Stomach (tissue), 9 donors: ENCODE measurements around the gene CNOT6L. TPM values are rescaled to one million over a fixed set of nuclear protein-coding genes. Genes with fewer than 3 reads are reported as not detected.
A peak's percentile ranks its signal among the peaks of the same experiment; 100 is the strongest.

Experiments
- DNase-seq, 2 donors: peaks; one replicate each; pipeline versions ENCODE4 v3.0.0 to v3.0.0-alpha.2; 2013 to 2019
- H3K27ac ChIP-seq, 5 donors: fragments of 200-600 bp in 4 of 5; sonication (generic) in 4 of 5; one replicate each; pipeline ENCODE4 v1.5.1; 2013 to 2019; ENCODE audit warnings: mild to moderate bottlenecking in 1 of 5, moderate library complexity in 1 of 5
- H3K27me3 ChIP-seq, 3 donors: fragments of 200-600 bp; sonication (generic); one replicate each; pipeline ENCODE4 v1.5.1; 2017 to 2019; ENCODE audit warnings: mixed run types in 1 of 3
- H3K36me3 ChIP-seq, 4 donors: fragments of 200-600 bp; sonication (generic); 1 replicate in 3 of 4; 2 replicates in 1 of 4; pipeline ENCODE4 v1.5.1; 2016 to 2019
- H3K4me1 ChIP-seq, 4 donors: fragments of 200-600 bp; sonication (generic); one replicate each; pipeline ENCODE4 v1.5.1; 2016 to 2019
- H3K4me3 ChIP-seq, 4 donors: fragments of 200-600 bp; sonication (generic) in 3 of 4; one replicate each; pipeline ENCODE4 v1.5.1; 2016 to 2019; ENCODE audit warnings: mild to moderate bottlenecking in 1 of 4
- H3K9me3 ChIP-seq, 4 donors: fragments of 200-600 bp; sonication (generic); one replicate each; pipeline ENCODE4 v1.5.1; 2016 to 2019
- EP300 ChIP-seq: sonication (generic); formaldehyde crosslinking; IDR thresholded peaks from one replicate; pipeline ENCODE4 v1.6.1; 2017; ENCODE audit warnings: antibody characterized with exemption
- POLR2A ChIP-seq, 4 donors: fragments of 450-650 bp; IDR thresholded peaks; one replicate each; pipeline ENCODE4 v1.6.1; 2016; ENCODE audit warnings: antibody characterized with exemption in 4 of 4, control low read depth in 2 of 4, mild to moderate bottlenecking in 1 of 4, moderate library complexity in 1 of 4
- POLR2AphosphoS5 ChIP-seq, 3 donors: sonication (generic); formaldehyde crosslinking; IDR thresholded peaks; one replicate each; pipeline ENCODE4 v1.6.1; 2016; ENCODE audit warnings: antibody characterized with exemption in 3 of 3
- WGBS, 5 donors: extraction: QIAGEN DNeasy Blood & Tissue Kit in 3 of 5; methylation state at CpG; one replicate each; pipeline versions ENCODE4 v1.1.5 to v1.1.7; 2013 to 2018; 5-methylcytosine and 5-hydroxymethylcytosine counted together
- intact Hi-C: fragments of 100-400 bp; cut with DNase I; formaldehyde crosslinking; loops from one replicate; pipeline ENCODE4 v1.15.1; 2023; ENCODE audit warnings: low total_unique reads
- polyA plus RNA-seq, 3 donors: library from polyadenylated mRNA; stranded (reverse); fragments of 200-250 nt; gene quantifications; one replicate each; pipeline ENCODE4 v1.2.3, GENCODE V29; 2013
- total RNA-seq, 5 donors: library from RNA; depleted of rRNA; stranded (reverse); fragments of >200 nt; gene quantifications; one replicate each; pipeline versions ENCODE4 v1.1.0 to v1.2.3, GENCODE V29; 2014 to 2016
- TF ChIP-seq, protein P1 (sequence below), 7 experiments: fragments of 450-650 bp in 4 of 7; fragments of 200-600 bp in 3 of 7; sonication (generic) in 3 of 7; IDR thresholded peaks; one replicate each; pipeline ENCODE4 v1.5.1; 2016 to 2019; ENCODE audit warnings: antibody characterized with exemption in 7 of 7, control low read depth in 2 of 7, mild to moderate bottlenecking in 1 of 7
- donor health status: healthy with polysubstance abuse.
- donor health status: Bipolar disorder and iron deficiency.
- donor health status: healthy.

The CNOT6L gene
- total and polyA plus RNA-seq, 8 donors: 4.6 to 74.5 (median 7.4) TPM

DNA sequence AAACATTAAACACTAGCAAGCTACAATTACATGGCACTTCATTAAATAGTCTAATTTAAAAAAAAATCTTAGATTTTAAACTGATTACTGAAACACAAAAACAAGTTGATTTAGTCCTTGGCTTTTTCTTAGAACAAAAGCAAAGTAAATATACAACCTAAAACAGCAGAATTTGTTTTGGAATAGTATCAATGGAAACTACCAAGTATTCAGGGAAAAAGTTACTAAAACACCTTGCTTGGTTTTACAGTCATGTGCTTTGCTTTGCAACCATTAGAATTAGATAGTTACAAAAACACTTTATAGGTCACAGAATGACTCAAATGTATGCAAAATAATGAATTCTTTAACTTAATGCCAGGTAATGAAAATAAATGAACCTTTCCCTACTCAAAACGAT lies 105.3 kb downstream of the CNOT6L start:
- 22 to 80% (median 36%) methylated on average over 1 of the region's 1 CpG for WGBS, 5 donors

DNA sequence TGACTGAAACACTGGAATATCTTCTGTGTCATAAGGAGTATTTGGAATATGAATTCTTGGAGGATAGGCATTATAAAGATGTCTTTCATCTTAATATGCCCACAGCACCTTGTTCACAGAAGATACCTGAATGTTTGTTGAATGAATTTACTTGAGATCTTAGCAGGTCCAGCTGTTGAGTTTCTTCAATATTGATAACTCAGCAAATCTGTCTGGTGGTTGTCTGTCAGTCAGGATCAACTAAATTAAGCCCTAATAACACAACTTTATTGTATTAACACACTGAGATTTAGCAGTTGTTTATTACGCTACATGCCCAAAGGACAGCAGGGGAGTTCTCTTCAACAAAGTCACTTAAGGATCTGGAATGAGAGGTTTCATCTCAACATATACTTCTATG lies 106.5 kb downstream of the CNOT6L start:
- H3K36me3 ChIP-seq: peaks cover 0 to 18% (median 10%) of the 10 kb centered on the region in 4 donors
- no peak for DNase-seq
- no peaks in the 10 kb centered on the region for H3K27me3 ChIP-seq
- no peak overlapping the region for H3K27ac ChIP-seq
- no peak overlapping the region for H3K4me3 ChIP-seq
- TF ChIP-seq EP300: no peak
- TF ChIP-seq POLR2AphosphoS5 (IDR thresholded peaks at IDR 0.05): no peak
- TF ChIP-seq POLR2A (IDR thresholded peaks at IDR 0.05): no peak
- WGBS, 5 donors: 96 to 100% (median 99%) methylated on average over 1 of the region's 1 CpG
- intact Hi-C loops: no loop called here
- H3K9me3 ChIP-seq: no peaks in the 10 kb centered on the region
- H3K4me1 ChIP-seq: peaks cover 0 to 7% (median 0%) of the 10 kb centered on the region in 4 donors

More for the DNA sequence above, 105.3 kb downstream of the CNOT6L start:
- Histone ChIP-seq H3K4me1 (peaks cover 0 to 7% (median 0%) of the 10 kb centered on the region in 4 donors), H3K27ac (peak overlapping the region in 2 of 5 donors; percentile 18 to 44), H3K9me3 (no peaks in the 10 kb centered on the region), H3K4me3 (no peak overlapping the region), H3K36me3 (peaks cover 0 to 21% (median 12%) of the 10 kb centered on the region in 4 donors), H3K27me3 (no peaks in the 10 kb centered on the region)
- intact Hi-C loops: no loop called here
- no peak for DNase-seq
- no peak for TF ChIP-seq EP300
- no peak for TF ChIP-seq POLR2AphosphoS5 (IDR thresholded peaks at IDR 0.05)
- TF ChIP-seq, protein P1, sequence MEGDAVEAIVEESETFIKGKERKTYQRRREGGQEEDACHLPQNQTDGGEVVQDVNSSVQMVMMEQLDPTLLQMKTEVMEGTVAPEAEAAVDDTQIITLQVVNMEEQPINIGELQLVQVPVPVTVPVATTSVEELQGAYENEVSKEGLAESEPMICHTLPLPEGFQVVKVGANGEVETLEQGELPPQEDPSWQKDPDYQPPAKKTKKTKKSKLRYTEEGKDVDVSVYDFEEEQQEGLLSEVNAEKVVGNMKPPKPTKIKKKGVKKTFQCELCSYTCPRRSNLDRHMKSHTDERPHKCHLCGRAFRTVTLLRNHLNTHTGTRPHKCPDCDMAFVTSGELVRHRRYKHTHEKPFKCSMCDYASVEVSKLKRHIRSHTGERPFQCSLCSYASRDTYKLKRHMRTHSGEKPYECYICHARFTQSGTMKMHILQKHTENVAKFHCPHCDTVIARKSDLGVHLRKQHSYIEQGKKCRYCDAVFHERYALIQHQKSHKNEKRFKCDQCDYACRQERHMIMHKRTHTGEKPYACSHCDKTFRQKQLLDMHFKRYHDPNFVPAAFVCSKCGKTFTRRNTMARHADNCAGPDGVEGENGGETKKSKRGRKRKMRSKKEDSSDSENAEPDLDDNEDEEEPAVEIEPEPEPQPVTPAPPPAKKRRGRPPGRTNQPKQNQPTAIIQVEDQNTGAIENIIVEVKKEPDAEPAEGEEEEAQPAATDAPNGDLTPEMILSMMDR (IDR thresholded peaks at IDR 0.05): no peak
- no peak for TF ChIP-seq POLR2A (IDR thresholded peaks at IDR 0.05)

DNA sequence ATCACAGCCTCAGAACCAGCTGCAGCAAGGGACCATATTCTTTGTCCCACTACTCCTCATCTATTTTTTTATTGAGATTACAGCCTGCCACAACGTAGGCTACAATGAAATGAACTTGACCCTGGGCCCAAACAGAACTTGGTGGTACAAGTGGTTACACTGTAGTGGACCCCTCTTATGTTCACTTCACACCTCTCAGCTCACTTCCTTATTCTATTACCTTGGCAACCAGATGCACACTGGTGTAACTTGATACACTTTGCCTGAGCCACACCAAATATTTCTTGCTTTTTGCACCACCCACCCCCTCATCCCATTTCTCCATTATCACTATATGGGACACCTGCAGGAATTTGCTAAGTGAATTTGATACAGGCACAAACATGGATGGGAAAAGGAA lies 107.7 kb downstream of the CNOT6L start:
- Histone ChIP-seq H3K27ac (no peak overlapping the region), H3K4me1 (peaks cover 0 to 7% (median 0%) of the 10 kb centered on the region in 4 donors), H3K9me3 (no peaks in the 10 kb centered on the region), H3K36me3 (peaks cover 0 to 13% (median 5%) of the 10 kb centered on the region in 4 donors), H3K27me3 (no peaks in the 10 kb centered on the region), H3K4me3 (no peak overlapping the region)
- TF ChIP-seq EP300 (no peak), POLR2A (IDR thresholded peaks at IDR 0.05) (no peak), POLR2AphosphoS5 (IDR thresholded peaks at IDR 0.05) (no peak)
- TF ChIP-seq, protein P1 (IDR thresholded peaks at IDR 0.05): no peak
- WGBS, 5 donors: 65 to 82% (median 70%) methylated on average over 1 of the region's 1 CpG
- DNase-seq: no peak
- intact Hi-C loops: no loop called here

DNA sequence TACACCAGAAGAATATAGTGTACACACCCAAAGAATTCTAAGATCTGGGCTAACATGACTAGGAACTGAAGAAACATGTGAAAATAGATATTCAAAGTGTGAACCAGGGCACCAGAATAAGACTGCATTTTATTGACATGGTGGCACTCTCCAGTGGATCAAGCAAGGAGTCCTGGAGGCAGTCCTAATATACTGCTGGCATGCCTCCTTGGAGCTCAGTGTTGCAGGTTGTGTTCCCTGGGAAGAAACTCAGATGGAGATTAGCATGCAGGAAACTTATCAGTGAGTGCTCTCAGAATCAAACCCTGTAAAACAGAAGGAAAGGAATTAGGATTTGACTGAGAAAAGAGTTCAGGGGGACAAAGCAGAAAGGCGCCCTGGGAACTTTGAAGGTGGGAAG lies 108.5 kb downstream of the CNOT6L start:
- 82 to 100% (median 100%) methylated on average over 1 of the region's 1 CpG for whole genome bisulfite sequencing, 5 donors
- H3K27me3 ChIP-seq: no peaks in the 10 kb centered on the region
- H3K9me3 ChIP-seq: no peaks in the 10 kb centered on the region
- H3K27ac ChIP-seq: no peak overlapping the region
- H3K36me3 ChIP-seq: peaks cover 0 to 13% (median 5%) of the 10 kb centered on the region in 4 donors
- DNase-seq: no peak
- H3K4me1 ChIP-seq: peaks cover 0 to 7% (median 0%) of the 10 kb centered on the region in 4 donors
- intact Hi-C loops: no loop called here
- H3K4me3 ChIP-seq: no peak overlapping the region
- TF ChIP-seq, protein P1 (IDR thresholded peaks at IDR 0.05): no peak
- TF ChIP-seq EP300 (no peak), POLR2A (IDR thresholded peaks at IDR 0.05) (no peak), POLR2AphosphoS5 (IDR thresholded peaks at IDR 0.05) (no peak)

DNA sequence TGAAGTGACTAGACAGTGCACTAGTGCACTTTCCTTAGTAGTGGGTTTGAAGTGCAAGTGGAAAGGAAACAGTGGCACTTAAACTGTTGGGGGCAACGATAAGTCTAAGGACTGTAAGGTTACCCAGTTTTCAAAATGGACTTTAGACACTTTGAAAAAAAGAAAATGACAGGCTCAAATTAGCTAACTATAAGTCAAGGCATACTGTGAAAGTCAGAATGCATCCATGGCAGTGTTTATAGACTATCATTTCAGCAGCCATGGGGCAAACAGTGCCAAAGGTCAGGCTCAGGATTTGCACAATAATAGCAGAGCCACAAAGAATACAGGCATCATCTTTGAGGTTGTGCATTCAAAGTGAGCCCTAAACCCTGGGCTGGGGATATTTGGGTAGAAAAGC lies 109.1 kb downstream of the CNOT6L start:
- WGBS, 5 donors: 82 to 96% (median 91%) methylated on average over 1 of the region's 1 CpG
- Histone ChIP-seq H3K27ac (no peak overlapping the region), H3K27me3 (no peaks in the 10 kb centered on the region), H3K4me3 (no peak overlapping the region), H3K9me3 (no peaks in the 10 kb centered on the region), H3K36me3 (peaks cover 0 to 13% (median 3%) of the 10 kb centered on the region in 4 donors), H3K4me1 (peaks cover 0 to 7% (median 0%) of the 10 kb centered on the region in 4 donors)
- intact Hi-C loops: no loop called here
- TF ChIP-seq POLR2A (IDR thresholded peaks at IDR 0.05) (no peak), EP300 (no peak), POLR2AphosphoS5 (IDR thresholded peaks at IDR 0.05) (no peak)
- TF ChIP-seq, protein P1 (IDR thresholded peaks at IDR 0.05): no peak
- DNase-seq: no peak
